Stimulated activated CD8-positive, alpha-beta memory T cell treated with anti-CD3 and anti-CD28 coated beads, Interleukin-7, amount 100 ng/mL, for 48 hours (primary cell): ENCODE results near the gene HRH4.

Source experiments
- DNase-seq, 2 donors: peaks; one replicate each; pipeline ENCODE4 v3.0.0-alpha.2; 2020; ENCODE audit warnings: low read depth in 1 of 2; ENCODE audit errors: extremely low read depth in 1 of 2

The HRH4 gene

DNA sequence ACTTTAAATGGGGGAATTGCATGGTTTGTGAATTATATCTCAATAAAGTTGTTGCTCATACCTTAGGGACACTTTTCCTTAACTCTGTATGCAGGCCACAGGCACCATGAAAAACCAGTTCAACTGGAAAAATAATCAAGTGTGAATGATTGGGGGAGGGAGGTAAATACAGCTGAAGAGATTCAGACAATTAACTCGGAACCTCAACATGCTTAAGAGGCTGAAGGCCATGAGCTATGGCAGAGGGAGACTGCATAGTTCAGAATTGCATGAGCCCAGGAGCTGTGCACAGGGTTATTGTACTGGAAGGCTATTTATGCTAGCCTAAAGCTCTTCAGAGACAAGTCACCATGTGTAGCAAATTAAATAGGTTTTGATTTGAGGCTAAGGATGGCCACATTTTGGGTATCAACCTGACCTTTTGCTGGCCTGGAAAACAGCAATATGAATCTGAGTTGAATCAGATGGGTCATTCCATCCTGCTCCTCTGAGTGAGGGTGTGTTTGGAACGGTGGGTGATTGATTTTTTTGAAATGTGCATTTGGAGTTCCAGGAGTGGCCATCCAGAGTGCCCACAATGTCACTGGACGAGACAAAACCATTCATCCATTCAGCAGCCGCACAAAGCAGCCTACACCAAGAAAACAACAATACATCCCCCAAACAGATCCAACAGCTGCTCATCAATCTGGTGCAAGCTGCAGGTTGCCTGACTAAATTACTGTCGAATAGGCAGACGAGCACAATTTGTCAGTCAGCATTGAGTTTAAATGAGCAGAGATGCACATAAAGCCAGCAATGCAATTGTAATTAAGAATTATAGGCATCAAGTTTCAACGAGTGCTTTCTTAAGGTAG is 42.5 kb downstream of the HRH4 start:
- DNase-seq = no peak

DNA sequence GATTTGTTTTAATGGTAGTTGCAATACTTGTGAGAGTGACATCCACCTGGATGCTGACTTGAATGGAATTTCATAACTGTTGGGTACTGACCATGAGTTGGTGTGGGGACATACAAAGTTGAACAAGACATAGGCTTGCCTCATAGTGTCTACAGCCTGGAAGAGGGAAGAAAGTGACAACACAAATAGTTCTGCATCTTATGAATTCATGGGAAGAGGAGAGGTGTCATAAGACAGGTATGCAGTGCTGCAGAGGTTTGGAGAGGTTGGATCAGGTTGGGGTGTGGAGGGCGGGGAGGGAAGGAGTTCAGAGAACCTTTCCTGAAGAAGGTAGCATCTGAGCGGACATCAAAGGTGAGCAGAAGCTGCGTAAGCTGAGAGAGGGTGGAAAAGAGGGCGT is 44.0 kb downstream of the HRH4 start:
- DNase-seq = no peak

DNA sequence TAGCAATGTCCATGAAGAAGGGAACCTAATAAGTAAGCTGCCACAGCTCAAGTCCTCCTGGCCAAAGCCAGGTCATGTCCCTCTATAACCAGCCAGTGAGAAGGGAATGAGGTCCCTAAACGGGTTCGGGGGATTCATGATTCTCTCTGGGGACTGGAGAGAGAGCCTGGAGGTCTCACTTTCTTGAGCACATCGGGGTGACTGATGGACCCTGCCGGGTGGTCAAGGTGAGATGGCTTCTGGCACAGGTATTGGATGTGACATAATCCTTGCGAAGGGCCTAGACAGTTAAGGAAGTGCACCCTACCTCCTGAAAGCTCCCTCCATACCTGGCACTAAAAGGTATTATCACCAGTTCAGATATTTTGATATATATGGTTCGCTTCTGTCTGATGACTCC is 45.7 kb downstream of the HRH4 start:
- DNase-seq = no peak

DNA sequence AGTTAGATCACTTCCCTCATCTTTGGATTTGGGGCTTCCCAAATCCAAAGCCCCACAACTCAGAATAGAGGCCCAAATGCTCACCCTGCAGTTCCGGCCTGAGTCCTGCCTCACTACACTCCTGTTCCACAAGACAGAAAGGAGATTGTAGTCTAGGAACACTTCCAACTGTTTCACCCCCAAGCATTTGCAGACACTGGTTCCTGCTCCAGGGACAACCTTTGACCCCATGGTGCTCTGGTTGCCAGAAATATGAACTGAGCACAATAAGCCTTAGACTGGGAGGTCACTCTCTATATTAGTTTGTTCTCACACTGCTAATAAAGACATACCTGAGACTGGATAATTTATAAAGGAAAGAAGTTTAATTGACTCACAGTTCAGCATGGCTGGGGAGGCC is 49.0 kb downstream of the HRH4 start:
- no peak for DNase-seq

DNA sequence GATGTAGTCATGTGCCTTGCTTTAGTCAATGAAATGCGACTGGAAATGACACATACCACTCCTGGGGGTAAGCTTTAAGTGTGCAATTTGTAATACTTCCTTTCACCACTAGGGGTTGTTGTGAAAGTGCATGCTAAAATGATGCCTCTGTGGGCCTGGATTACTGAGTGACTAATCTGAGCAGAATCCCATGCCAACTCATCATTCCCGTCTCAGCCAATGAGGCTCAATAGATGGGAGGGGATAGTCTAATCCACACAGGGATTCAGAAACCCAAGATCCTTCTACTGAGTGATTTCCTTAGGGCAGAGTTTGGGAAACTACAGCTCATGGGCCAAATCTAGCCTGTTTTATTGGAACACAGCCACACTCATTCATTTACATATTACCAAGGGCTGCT is 54.0 kb downstream of the HRH4 start:
- no peak for DNase-seq

DNA sequence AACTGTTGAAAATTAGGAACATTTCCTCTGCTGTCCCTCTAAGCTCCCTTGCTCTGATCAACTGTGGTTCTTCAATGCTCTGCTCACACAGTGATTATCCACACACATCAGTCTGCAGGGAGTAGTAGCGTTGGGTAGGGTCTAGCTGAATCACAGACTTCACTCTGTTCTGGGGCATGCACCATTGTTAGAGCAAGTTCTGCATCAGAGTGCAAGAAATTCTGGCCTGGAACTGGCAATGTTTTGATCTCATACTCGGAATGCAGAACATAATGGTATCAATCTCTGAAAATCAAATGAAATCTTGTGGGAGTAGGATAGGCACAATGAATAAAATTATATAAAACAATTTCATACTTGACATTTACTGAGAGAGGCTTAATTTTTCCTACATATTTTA is 55.3 kb downstream of the HRH4 start:
- no peak for DNase-seq

DNA sequence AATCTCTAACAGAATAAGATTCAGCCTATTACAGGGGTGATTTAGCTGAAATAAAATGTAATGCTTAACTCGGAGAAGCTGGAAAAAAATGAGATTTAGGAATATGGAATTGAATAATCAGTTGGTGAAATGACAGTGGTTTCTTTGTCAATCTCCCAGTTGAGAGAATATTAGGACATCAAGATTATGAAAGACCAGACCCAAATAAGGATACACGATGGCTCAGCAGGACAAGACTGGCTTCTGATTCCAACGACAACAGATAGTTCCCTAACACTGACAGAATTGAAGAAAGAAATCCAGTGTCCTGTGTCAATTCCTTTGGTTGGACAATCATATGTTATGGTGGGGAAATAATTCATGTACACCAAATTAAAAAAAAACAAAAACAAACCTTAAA is 55.8 kb downstream of the HRH4 start:
- no peak for DNase-seq

DNA sequence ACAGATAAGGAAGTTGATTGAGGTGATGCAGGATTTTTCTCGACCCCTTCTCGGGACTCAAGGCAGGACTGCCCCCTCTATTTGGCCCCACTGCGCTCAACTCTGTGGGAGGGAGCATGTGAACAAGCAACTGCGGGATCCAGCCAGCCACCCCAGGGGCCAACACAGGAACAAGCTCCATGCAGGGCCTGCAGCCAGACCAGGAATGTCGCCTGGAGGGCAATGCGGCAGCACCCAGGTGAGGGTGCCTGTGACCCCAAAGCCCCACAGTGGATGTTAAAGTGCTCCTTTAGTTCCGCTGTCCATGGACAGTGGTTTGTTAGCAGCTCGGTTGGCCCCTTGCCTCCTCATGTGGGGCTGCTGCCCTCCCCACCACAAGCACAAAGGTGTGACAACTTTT is 57.1 kb downstream of the HRH4 start:
- no peak for DNase-seq

DNA sequence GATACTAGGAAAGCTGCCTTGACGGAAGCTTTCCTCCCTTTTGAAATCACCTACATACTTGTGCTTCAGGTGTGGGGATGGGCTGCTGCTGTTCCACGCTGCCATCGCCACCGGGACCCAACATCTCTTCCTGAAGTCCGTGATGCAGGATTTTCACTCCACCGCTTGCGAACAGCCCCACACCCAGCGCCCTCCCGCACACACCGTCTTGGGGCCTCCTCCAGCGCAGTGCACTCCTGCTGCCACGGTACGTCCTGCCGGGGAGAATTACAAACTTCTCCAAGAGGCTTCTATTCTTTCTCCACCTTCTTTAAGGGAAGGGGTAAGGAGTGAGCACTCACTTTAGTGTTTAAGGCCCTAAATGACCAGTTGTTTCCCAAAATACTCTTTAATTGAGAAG is 58.2 kb downstream of the HRH4 start:
- DNase-seq = no peak
